NB4 (cell line): ENCODE data around the gene WWP2.

Source experiments
- DNase-seq: peaks from one replicate; pipeline ENCODE4 v3.0.0; 2010; ENCODE audit warnings: low read depth
- H3K4me3 ChIP-seq: one replicate; pipeline ENCODE4 v1.5.1; 2011; ENCODE audit warnings: mild to moderate bottlenecking, low read depth, low read length, moderate library complexity
- CTCF ChIP-seq: IDR thresholded peaks from one replicate; pipeline ENCODE4 v1.5.1; 2012; ENCODE audit warnings: low read depth, low read length
- MAX ChIP-seq: IDR thresholded peaks from 2 replicates; pipeline ENCODE4 v1.6.1; 2011; ENCODE audit warnings: low read depth, low read length
- MYC ChIP-seq: IDR thresholded peaks from 2 replicates; pipeline ENCODE4 v1.6.1; 2011; ENCODE audit warnings: low read depth, low read length
- POLR2A ChIP-seq: IDR thresholded peaks from 2 replicates; pipeline ENCODE4 v1.6.1; 2011; ENCODE audit warnings: mild to moderate bottlenecking; ENCODE audit not compliant: insufficient read length; ENCODE audit errors: extremely low read depth

WWP2 gene

GRCh38 chr16:69721441-69721957, 40.6 kb upstream of the WWP2 start:
- TF ChIP-seq POLR2A (no peak), CTCF (no peak), MYC (no peak), MAX (no peak)
- no peak overlapping the region for H3K4me3 ChIP-seq
- DNase-seq = no peak

GRCh38 chr16:69724414-69724873, 37.7 kb upstream of the WWP2 start:
- TF ChIP-seq MYC (no peak), POLR2A (no peak), MAX (no peak), CTCF (no peak)
- H3K4me3 ChIP-seq = peak overlapping the region; percentile 94
- DNase-seq = no peak

DNA sequence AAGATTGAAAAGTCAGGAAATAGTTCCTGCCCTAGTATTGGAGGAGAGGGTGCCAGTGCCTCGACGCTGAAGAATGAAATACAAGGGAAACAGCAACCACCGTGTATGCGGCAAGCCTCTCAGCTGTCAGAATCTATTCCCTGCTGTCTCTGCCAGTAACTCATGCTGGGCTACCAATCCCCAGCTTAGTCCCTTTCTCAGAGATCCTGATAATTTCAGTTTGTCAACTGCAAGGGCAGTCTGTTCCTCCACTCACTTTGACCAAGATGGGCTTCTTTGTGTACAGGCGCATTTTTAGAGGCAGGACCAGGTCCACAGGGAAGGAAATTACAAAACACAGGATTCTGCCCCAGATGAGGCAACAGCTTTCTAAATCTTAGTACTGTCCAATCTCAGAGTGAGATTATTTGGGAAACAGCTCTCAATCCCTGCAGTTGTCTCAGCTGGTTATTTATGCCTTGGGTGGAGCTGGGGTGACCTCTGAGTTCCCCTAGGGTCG, 37.1 kb upstream of the WWP2 start:
- peak; percentile 40 for DNase-seq
- TF ChIP-seq MYC (no peak), MAX (no peak), CTCF (no peak)
- peak overlapping the region; percentile 94 for H3K4me3 ChIP-seq

DNA sequence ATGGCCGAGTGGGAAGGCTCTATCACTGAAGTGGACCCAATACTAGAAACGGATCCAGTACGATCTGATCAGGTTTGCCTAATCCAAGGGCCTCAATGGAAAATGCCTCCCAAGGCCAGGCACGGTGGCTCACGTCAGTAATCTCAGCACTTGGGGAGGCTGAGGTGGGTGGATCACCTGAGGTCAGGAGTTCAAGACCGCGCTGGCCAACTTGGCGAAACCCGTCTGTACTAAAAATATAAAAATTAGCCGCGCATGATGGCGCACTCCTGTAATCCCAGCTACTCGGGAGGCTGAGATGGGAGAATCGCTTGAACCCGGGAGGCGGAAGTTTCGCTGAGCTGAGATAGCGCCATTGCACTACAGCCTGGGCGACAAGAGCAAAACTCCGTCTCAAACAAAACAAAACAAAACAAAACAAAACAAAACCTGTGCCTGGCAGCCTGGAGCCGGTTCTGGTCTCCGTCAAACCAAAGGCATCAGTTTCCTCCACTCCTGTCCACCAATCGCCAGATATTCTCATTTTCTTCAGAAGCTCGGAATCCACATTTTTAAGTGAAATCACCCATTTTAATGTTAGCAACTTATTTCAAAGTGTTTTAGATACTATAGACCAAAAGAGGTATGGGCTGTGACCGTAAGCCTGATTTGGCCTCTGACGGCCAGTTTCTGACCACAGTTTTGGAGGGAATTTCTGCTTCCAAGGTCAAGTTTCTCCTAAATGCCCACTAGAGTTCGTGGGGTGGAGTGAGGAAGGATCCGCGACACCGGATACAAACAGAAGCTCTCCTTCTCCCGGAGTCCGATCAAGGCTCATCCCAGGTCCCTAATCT, 36.4 kb upstream of the WWP2 start:
- TF ChIP-seq CTCF (no peak), MYC (no peak)
- H3K4me3 ChIP-seq = peak overlapping the region; percentile 94
- DNase-seq = no peak

DNA sequence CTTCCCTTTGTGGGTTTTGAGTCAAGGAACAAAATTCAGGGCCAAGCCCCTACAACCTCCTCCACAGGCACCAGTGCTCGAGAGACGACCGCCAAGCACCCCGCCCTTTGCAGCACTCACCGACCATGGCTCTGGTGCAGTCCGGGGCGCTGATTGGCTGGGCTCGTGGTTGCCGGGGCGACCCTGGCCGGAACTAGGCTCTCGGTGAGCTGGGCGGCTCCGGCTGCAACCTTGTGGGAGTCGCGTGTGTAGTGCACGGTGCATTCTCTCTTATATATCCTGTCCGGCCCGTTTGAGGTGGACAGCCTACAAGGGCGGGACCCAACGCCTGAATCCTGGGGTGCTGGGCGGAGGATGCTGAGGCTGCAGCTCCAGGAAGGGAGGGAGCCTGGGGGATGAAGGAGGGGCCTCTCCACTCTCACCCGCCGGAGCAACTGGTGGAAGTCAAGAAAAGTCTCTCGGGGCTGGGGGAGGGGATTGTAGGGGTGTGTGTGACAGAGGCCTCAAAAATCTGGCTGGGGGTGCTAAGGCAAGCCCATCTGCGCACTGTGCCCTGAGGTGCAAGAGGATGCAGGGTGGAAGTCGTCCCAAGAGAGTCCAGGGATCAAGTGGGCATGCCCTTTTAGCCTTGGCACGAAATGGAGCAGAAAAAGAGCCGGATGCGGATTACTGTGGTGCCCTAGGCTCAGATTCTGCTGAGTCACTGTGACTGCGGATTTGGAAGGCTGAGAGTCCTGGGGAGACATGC, 35.6 kb upstream of the WWP2 start, which contains the start of gene NQO1:
TSS of gene NQO1 (minus strand) at position 248 of the 748 bp plus-strand sequence. CDS start at position 127, 121 bp downstream.
- TF ChIP-seq MYC (peak; percentile 83), POLR2A (peak; percentile 63), MAX (peak; percentile 82), CTCF (no peak)
- H3K4me3 ChIP-seq = peak within 1 kb of the TSS; percentile 94
- DNase-seq = peak; percentile 99
